Smooth muscle cell of the pulmonary artery (primary cell): ENCODE data around the gene IGF2BP3. TPM values are rescaled to one million over a fixed set of nuclear protein-coding genes. Genes with fewer than 3 reads are reported as not detected.

Experiments
- total RNA-seq: library from RNA; depleted of rRNA; stranded (reverse); fragments of >200 nt; gene quantifications from 2 replicates; pipeline ENCODE4 v1.2.3, GENCODE V29; 2014

Gene IGF2BP3
- total RNA-seq: 20.2 and 77.8 TPM in 2 replicates

DNA sequence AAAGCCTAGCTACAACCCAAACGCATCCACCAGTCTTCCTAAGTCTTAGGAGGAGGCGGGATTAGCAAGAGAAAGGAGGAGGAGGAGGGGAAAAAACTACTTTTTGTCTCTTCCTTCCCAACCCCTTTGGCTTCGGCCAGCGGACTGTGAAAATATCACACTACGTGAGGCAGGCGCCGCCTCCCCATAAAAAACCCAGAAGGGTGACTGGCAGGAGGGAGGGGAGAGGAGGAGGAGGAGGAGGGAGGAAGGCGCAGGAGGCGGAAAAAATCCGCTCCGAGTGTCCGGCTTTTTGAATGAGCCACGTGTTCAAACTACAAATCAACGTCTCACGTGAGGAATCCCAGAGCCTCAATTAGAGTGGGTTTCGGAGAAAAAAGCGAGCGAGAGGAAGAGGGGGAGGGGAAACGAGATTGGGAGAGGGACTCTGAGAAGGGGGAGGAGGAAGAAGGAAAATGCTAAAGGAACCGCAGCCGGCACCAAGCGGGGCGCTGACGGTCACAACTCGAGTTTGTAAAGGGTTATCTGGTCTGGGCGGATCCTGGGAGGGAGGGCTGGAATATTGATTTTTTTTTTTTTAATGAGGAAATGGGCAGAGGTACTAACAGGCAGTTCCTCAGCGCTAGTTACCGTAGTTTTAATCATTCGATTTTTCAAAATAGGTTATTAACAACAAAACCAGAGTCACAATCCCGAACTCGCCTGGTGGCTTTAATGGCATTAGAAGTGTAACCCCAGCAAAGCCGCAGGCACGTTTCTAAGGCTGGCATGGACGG is at the start of gene IGF2BP3:
Gene IGF2BP3, minus strand, starts transcription at position 162 of the 776 bp plus-strand sequence. CDS start 381 bp downstream, outside the sequence.

DNA sequence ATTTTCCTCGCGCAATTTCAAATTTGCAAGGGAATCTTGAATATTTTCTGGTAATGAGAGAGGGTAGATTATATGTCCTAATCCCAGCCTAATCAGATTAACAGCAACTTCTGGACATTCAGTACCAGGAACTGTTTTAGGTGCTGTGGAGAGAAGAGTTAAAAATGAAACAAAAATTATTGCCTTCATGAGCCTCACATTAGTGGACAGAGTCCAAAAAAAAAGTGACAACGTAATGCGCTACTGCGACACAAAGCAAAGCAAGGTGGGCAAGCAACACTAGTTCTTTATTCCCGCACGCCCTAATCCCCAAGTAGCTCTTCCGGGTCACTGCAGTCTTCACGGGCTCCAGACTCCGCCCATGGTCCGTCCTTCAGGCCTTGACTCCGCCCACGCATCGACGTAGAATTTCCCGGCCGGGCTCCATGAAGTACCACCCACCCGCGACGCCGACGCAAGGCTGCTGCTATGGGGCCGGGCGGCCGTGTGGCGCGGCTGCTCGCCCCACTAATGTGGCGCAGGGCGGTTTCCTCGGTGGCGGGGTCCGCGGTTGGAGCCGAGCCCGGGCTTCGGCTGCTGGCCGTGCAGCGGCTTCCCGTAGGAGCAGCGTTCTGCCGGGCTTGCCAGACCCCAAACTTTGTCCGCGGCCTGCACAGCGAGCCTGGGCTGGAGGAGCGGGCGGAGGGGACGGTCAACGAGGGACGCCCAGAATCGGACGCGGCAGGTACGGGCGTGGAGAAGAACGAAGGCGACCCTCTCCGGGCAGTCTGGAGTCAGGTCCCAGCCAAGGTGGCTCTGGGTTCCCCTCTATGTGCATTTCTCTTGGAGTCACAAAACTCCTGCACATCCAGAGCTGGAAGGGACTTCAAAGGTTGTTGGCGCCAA is 171.2 kb downstream of the IGF2BP3 start, which contains the start of gene MALSU1:
Gene MALSU1, plus strand, starts transcription at position 455 of the 885 bp plus-strand sequence. Its CDS starts 14 bp downstream, at position 469.

Other genes starting within 250 kb of the IGF2BP3 start
- gene GPNMB, start 223.7 kb downstream of the IGF2BP3 start, total RNA-seq: 205 and 214 TPM in 2 replicates
- gene MALSU1, start 171.2 kb downstream of the IGF2BP3 start, total RNA-seq: 84.1 and 94.2 TPM in 2 replicates
- gene TRA2A, start 61.5 kb upstream of the IGF2BP3 start, total RNA-seq: 22.9 and 24.2 TPM in 2 replicates
- 8.3 and 8.7 TPM in 2 replicates for gene CCDC126, start 126.9 kb upstream of the IGF2BP3 start, total RNA-seq
- gene FAM221A, start 209.7 kb upstream of the IGF2BP3 start, total RNA-seq: 1.4 and 1.5 TPM in 2 replicates
- not detected in 2 replicates for gene STK31, start 239.7 kb upstream of the IGF2BP3 start, total RNA-seq